ENCODE results near the gene ISM1.

Gene ISM1

GRCh38 chr20:13312300-13312699 is 91.2 kb downstream of the ISM1 start:
- DNase-seq (ENCODE audit: low read depth in 3 of 3): no peak

DNA sequence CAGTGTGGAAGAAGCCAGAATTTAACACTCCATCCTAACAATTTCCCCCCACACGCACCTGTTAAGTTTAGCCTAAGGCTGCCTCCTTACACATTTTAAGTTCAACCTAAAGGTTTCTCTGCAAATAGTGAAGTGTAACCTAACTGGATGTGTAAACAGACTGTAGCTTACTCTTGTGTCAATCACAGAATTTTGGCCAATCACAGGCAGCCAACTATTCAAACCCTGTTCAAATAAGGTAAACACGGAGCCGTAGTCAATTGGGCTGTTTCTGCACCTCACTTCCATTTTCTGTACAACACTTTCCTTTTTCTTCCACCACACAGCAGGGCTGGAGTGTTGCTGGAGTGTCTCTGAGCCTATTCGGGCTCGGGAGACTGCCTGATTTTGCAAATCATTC is 92.1 kb downstream of the ISM1 start:
- DNase-seq (ENCODE audit: low read depth in 3 of 3): no peak

DNA sequence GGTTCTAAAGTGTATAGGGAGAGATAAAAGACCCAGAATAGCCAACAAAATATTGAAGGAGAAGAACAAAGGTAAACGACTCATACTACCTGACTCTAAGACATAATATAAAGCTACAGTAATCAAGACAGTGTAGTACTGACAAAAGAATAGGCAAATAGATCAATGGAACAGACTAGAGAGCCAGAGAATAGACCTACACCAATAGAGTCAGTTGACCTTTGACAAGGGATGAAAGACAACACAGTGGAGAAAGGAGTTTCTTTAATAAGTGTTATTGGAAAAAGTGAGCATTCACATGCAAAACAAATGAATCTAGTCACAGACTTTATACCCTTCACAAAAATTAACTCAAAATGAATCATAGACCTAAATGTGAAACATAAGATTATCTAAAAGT is 96.4 kb downstream of the ISM1 start:
- DNase-seq (ENCODE audit: low read depth in 3 of 3): no peak

GRCh38 chr20:13318871-13319521 is 97.9 kb downstream of the ISM1 start:
- no peak for DNase-seq (ENCODE audit: low read depth in 3 of 3)

GRCh38 chr20:13320702-13321101 is 99.6 kb downstream of the ISM1 start:
- DNase-seq (ENCODE audit: low read depth in 3 of 3): no peak

- no peak for DNase-seq (ENCODE audit: low read depth in 3 of 3)
Observed at GRCh38 chr20:13321416-13321815, 100.3 kb downstream of the ISM1 start.

DNA sequence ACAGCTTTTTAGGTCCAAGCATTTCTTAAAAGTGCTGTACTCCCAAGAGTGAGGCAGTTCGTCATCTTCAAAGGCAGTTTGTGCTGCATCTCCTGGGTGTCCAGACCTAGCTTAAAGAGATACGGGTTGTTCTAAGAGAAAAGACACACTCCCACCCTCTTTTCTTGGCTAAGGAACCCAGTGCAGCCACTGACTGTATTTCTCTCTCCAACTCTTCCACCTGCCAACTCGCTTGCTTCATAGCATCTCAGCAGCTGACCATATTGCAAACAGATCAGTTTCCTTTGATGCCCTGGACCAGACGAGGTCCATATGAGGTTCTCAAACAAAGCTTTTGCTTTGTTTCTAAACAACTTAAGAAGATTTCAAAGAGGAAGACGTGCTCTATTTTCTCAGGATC is 101.1 kb downstream of the ISM1 start:
- no peak for DNase-seq (ENCODE audit: low read depth in 3 of 3)

GRCh38 chr20:13322621-13323020 is 101.5 kb downstream of the ISM1 start:
- no peak for DNase-seq (ENCODE audit: low read depth in 3 of 3)

DNA sequence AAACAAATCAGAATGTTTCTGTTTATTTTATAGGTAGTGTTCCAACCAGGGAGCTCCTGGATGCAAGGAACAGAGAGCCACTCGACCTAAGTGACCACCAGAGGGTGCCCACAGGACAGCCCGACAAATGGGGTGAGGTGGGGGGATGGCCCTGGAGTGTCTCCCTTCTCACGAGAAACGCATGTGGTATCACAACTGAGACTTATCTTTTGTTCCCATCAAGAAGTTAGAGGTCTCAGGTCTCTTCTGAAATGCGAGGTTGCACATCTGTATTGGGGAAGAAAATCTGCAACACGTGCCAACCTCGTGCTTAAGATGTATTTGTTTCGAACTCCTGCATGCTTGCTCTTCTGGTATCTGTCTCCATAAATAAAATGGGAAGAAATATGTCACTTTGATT is 104.0 kb downstream of the ISM1 start:
- DNase-seq (ENCODE audit: low read depth in 3 of 3): no peak

DNA sequence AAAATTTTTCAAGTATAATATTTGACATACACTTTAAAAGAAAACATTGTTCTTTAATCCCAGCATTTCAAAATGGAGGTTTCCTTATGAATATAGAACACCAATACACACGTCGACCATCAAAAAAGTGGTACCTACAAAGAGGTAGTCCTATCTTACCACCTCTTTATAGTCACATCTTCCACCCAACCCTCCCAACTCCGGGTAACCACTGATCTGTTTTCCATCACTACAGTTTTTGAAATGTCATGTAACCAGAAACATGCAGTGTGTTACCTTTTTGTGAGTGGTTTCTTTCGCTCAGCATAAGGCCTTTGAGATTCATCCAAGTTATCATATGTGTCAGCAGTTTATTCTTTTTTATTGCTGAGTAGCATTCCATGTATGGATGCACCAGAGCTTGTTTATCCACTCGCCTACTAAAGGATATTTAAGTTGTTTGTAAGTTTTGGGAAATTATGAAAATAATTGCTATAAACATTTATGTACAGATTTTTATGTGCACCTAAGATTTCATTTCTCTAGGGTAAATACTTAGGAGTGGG is 104.8 kb downstream of the ISM1 start:
- no peak for DNase-seq (ENCODE audit: low read depth in 3 of 3)

GRCh38 chr20:13331536-13331935 is 110.5 kb downstream of the ISM1 start:
- DNase-seq (ENCODE audit: low read depth in 3 of 3): no peak

GRCh38 chr20:13333036-13333435 is 112.0 kb downstream of the ISM1 start:
- DNase-seq (ENCODE audit: low read depth in 3 of 3): no peak

DNA sequence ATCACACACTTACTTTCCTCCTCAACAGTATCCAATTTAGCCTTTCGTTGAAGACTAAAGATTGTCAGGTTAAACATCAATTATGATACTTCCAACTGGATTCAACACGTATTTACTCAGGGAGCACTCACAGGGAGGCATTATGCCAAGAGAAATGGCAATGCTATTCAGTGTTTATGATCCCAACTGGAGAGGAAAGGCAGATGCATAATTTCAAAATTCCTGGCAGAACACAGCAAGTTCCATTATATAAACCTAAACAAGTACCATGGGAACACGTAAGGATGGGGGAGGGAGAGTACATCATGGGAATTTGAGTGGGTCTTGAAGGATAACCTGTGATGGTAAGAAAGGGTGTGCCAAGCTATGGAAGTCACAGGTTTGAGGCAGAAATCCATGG is 112.7 kb downstream of the ISM1 start:
- DNase-seq (ENCODE audit: low read depth in 3 of 3): no peak

DNA sequence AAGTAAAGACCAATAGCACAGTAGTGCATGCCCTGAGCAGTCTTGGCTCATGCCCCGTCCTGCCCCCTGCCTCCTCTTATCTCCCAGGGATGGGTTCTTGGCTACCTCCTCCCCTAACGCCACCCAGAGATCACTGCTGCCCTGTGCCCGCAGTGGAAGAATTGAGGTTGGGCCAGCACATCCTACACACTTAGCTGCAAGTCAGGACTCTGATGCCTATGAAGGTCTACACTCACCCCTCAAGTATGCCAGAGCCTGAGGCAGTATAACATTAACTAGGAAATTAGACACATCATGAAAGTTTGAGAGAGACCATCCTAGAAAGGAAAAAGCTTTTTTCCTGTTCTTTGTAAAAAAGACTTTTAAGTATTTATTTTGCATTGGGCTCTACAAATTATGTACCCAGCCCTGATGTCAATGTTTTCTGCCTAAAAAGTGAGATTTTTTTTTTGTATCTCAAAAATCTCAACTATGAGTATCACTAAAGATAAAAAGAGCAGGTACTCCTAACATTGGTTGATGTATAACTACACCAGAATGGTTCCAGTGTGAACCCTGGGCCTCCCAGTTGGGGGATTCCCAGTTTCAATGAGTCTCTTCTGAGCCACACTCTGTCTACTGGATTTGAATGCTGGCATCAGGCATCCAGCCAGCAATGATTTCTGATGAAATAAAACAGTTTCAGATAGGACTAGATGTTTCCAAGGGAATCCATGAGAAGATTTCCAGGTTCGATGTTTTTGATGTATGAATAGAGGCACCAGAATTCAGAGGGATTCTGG is 115.4 kb downstream of the ISM1 start:
- no peak for DNase-seq (ENCODE audit: low read depth in 3 of 3)

DNA sequence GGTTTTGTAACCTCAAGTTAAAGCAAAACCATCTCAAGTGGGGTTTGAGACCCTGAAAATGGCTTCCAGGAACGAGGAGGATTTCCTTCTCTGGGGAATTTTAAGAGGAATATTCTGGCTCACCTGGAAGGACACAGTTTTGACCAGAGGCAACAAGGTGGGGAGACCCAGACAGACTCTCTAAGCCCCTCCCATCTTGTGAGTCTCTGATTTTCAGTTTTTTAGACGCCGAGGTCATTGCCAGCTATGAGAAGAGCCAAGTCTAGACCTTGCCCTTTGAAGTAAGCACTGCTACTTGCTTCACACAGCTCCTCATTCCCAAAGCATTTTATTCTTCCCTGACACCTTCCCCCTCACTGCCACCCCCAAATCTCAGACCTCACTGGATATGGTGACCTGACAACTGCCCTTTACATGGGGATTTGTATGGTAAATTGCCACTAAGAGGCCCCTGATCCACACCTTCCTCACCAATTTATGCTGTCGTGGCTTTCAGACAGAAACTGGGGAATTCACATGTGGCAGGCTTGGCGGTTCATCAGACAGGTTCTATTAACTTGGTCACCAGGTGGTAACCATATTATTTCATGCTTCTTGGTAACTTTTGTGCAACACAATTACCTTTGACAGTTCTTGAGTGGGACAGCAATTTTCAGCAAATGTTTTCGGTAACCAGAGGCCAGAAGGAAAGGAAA is 116.2 kb downstream of the ISM1 start:
- DNase-seq (ENCODE audit: low read depth in 3 of 3): no peak

DNA sequence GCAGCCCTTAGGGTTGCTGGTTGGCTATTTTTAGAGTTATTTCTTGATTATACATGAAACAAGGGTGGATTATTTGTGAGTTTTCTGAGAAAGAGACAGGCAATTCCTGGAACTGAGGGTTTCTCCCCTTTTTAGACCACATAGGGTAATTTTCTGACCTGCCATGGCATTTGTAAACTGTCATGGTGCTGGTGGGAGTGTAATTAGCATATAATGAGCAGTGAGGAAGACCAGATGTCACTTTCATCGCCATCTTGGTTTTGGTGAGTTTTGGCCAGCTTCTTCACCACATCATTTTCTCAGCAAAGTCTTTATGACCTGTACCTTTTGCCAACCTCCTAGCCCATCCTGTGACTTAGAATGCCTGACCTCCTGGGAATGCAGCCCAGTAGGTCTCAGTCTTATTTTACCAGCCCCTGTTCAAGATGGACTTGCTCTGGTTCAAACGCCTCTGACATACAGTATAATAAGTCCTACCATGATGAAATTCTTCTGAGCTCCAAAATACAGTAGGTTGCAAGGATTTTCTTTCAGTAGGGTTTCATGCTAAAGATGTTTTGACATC is 117.1 kb downstream of the ISM1 start:
- no peak for DNase-seq (ENCODE audit: low read depth in 3 of 3)

DNA sequence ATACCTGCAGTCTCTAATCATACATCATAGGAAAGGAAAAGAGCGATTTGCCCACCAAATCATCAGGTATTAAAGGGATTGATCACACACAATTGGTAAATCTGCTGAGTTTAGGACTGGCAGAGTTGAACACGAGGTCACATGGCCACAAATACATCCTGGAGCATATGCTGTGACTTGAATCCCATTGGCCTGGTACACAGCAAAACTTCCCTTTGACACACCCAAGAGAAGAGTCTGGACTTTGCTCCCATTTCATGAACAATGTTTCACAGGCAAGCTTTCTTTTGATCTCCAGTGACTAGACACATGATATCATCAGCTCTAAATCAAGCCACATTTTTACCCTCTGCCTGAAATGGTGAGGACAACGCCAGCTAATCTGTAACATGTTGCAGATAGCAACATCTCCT is 117.9 kb downstream of the ISM1 start:
- no peak for DNase-seq (ENCODE audit: low read depth in 3 of 3)

DNA sequence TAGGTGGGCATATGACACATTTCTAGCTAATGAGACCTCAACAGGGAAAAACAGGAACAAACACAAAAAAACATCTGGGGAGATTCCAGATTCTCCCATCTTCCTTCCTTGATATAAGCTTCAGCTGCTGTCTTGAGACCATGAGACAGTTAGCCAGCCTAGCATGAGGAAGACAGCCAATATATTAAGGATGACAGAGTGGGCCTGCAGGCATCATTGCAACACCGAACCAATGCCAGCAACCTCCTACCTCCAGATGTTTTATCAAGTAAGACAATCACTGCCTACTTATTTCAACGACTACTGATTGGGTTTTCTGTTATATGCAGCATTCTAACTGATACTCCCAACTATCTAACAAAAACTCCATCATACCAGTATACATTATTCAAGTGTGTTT is 119.0 kb downstream of the ISM1 start:
- DNase-seq (ENCODE audit: low read depth in 3 of 3): no peak

DNA sequence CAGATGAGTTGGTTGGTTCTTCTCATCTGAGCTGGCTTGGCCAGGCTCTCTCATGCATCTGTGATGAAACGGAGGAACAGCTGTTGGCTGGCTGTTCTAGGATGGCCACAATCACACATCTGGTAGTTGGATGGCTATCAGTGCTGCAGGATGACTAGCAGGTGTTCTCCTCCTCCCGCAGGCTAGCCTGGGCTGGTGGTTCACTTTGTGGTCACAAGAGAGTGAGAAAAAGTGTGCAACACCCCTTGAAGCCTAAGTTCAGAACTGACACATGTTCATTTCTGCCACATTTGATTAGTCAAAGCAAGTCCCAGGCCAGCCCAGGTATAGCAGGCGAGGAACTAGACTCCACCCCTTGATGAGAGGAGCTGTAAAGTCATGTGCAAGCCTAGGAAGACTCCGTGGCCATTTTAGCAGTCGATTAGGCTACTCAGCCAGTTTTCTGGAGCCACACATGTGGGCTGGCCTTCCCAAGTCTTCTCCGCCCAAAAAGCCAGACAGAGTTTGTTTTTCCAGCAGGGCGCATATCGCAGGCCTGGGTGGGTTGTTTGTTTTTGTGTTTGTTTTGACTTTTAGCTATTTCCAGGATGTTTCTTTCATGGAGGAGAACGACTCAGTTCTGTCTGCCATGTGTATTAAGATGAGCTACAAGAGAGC is 120.8 kb downstream of the ISM1 start:
- no peak for DNase-seq (ENCODE audit: low read depth in 3 of 3)

GRCh38 chr20:13342469-13343242 is 121.6 kb downstream of the ISM1 start:
- DNase-seq (ENCODE audit: low read depth in 3 of 3): no peak

GRCh38 chr20:13344671-13345070 is 123.6 kb downstream of the ISM1 start:
- no peak for DNase-seq (ENCODE audit: low read depth in 3 of 3)

All from stimulated activated CD4-positive, alpha-beta T cell treated with anti-CD3 and anti-CD28 coated beads, TNF-alpha, amount 100 ng/mL, for 4 hours (primary cell).